ENCODE results near the gene IMP4.
A peak's percentile ranks its signal among the peaks of the same experiment; 100 is the strongest.

Gene IMP4

DNA sequence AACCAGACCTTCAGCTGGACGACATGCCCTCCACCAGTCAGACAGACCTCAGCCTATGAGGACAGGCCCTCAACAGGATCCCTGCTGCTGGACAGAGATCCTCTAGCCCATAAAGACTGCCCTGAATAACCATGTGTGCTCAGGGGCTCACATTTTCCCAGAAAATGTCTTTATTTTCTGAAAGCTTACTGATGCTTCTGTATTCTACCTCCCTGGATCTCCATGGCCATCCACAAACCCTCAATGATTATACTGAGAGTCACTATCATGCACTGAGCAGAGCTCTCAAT lies 11.4 kb downstream of the IMP4 start:
- TF ChIP-seq, protein P1, sequence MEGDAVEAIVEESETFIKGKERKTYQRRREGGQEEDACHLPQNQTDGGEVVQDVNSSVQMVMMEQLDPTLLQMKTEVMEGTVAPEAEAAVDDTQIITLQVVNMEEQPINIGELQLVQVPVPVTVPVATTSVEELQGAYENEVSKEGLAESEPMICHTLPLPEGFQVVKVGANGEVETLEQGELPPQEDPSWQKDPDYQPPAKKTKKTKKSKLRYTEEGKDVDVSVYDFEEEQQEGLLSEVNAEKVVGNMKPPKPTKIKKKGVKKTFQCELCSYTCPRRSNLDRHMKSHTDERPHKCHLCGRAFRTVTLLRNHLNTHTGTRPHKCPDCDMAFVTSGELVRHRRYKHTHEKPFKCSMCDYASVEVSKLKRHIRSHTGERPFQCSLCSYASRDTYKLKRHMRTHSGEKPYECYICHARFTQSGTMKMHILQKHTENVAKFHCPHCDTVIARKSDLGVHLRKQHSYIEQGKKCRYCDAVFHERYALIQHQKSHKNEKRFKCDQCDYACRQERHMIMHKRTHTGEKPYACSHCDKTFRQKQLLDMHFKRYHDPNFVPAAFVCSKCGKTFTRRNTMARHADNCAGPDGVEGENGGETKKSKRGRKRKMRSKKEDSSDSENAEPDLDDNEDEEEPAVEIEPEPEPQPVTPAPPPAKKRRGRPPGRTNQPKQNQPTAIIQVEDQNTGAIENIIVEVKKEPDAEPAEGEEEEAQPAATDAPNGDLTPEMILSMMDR (IDR thresholded peaks at IDR 0.05; ENCODE audit: low read depth, low read length), result no peak

GRCh38 chr2:130355172-130355577 lies 12.5 kb downstream of the IMP4 start:
- TF ChIP-seq, protein P1 (IDR thresholded peaks at IDR 0.05; ENCODE audit: low read depth, low read length), result no peak
- in situ Hi-C loops (cut with HindIII; ENCODE audit: low sequenced_read_pairs), result no loop called here

More for the DNA sequence above, 11.4 kb downstream of the IMP4 start:
- no peak for DNase-seq (ENCODE audit: low read depth, low spot score)
- no peak overlapping the region for H3K4me3 ChIP-seq (ENCODE audit: low read depth, low read length)
- in situ Hi-C loops (cut with HindIII; ENCODE audit: low sequenced_read_pairs), result no loop called here

GRCh38 chr2:130355578-130356431 lies 13.1 kb downstream of the IMP4 start, which contains the start of gene PTPN18:
Gene PTPN18, plus strand, starts transcription at chr2:130356056. Its CDS starts 52 bp downstream, at chr2:130356108.
- TF ChIP-seq, protein P1 (IDR thresholded peaks at IDR 0.05; ENCODE audit: low read depth, low read length), result peak; percentile 36
- peak; percentile 86 for DNase-seq (ENCODE audit: low read depth, low spot score)
- peak within 1 kb of the TSS; percentile 58 for H3K4me3 ChIP-seq (ENCODE audit: low read depth, low read length)
- in situ Hi-C loops (cut with HindIII; ENCODE audit: low sequenced_read_pairs), result no loop called here

More at GRCh38 chr2:130355172-130355577, 12.5 kb downstream of the IMP4 start:
- DNase-seq (ENCODE audit: low read depth, low spot score), result no peak
- H3K4me3 ChIP-seq (ENCODE audit: low read depth, low read length), result peak overlapping the region; percentile 54

DNA sequence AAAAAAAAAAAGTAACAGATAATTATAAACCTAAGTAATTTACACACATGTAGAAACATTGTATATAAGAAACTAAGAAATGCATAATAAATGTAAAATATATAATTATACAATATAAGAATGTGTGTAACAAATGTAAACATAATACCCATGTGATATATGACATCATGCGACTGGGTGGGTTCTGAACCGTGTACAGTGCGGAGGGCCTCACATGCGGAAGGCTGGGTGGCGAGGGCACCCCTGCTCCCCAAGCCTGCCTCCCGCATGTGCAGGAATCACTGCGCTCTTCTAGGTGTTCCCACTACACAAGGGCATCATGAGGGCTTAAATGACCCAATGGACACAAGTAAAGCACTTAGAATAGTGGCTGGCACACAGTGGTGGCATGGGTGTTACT lies 15.2 kb downstream of the IMP4 start:
- DNase-seq (ENCODE audit: low read depth, low spot score), result no peak
- TF ChIP-seq, protein P1 (IDR thresholded peaks at IDR 0.05; ENCODE audit: low read depth, low read length), result no peak
- no peak overlapping the region for H3K4me3 ChIP-seq (ENCODE audit: low read depth, low read length)
- in situ Hi-C loops (cut with HindIII; ENCODE audit: low sequenced_read_pairs), result no loop called here

DNA sequence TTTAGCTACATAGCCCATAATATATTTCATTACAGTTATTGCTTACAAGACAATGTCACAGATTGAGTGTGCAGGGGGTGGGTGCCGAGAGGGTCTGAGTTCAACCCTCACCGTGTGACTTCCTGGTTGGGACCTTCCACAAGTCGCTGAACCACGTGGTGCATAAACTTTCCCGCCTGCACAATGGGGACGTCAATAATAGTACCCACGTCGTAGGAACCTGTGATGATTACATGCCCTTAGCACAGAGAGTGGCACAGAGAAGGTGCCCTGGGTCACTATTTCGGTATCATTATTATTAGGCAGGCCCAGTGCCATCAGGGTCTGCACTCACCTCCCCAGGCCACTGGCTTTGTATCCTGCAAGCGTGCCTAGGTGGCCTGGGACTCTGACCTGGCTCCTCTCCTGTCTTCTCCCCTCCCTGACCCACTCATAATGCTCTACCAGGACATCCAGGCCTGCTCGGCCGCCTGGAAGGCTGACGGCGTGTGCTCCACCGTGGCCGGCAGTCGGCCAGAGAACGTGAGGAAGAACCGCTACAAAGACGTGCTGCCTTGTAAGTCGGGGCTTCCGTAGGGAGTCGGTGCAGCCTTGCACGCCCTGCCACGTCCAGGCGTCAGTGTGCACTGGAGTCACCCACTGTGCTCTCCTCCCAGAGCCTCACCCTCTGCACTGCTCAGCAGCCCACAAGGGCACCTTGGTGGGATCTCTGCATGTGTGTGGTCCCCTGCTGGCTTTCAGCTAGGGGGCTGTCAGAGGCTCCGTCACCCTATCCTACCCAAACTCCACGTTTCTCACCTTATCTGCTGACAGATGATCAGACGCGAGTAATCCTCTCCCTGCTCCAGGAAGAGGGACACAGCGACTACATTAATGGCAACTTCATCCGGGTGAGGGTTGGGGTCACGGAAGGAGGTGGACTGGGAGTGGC lies 16.0 kb downstream of the IMP4 start:
- DNase-seq (ENCODE audit: low read depth, low spot score), result no peak
- H3K4me3 ChIP-seq (ENCODE audit: low read depth, low read length), result no peak overlapping the region
- TF ChIP-seq, protein P1 (IDR thresholded peaks at IDR 0.05; ENCODE audit: low read depth, low read length), result no peak
- in situ Hi-C loops (cut with HindIII; ENCODE audit: low sequenced_read_pairs), result no loop called here

DNA sequence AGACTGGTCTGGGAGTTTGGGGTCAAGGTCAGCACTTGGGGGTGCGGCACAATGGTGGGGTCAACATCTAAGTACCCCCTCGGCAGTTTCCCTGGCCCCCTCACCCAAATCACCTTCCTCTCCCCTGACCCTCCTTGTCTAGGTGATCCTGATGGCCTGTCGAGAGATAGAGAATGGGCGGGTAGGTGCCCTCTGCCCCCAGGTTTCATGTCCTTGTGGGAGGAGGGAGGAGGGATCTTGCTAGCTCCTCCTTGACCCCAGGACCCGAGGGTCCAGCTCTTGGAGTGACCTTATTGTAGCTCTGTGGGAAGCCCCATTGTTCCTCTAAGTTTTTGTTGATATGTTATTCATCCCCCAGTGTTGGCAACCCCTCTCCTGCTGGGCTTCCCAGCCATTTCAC lies 16.8 kb downstream of the IMP4 start:
- in situ Hi-C loops (cut with HindIII; ENCODE audit: low sequenced_read_pairs), result no loop called here
- TF ChIP-seq, protein P1 (IDR thresholded peaks at IDR 0.05; ENCODE audit: low read depth, low read length), result no peak
- no peak for DNase-seq (ENCODE audit: low read depth, low spot score)
- H3K4me3 ChIP-seq (ENCODE audit: low read depth, low read length), result no peak overlapping the region
